ENCODE results near the gene ZSWIM1. TPM values are rescaled to one million over a fixed set of nuclear protein-coding genes. Genes with fewer than 3 reads are reported as not detected.

ZSWIM1 gene
- polyA plus RNA-seq, 1 donor (not counting 4 experiments of a cell fraction or from before 2014, with no cell fraction given) = 4.4 TPM

GRCh38 chr20:45893831-45894230 is 12.8 kb downstream of the ZSWIM1 start:
- H3K4me3 ChIP-seq (ENCODE audit: control insufficient read depth in 2 of 3, extremely low read depth in 1 of 3, insufficient read depth in 2 of 3, low read depth in 1 of 3, low read length in 3 of 3) = no peak overlapping the region
- dilution Hi-C loops (cut with MboI; ENCODE audit: extremely low pct_ligation_motif_present, low sequenced_read_pairs) = no loop called here
- peaks cover 13% of the 10 kb centered on the region for H3K4me1 ChIP-seq (ENCODE audit: control insufficient read depth, extremely low read depth, insufficient read depth, low read length)
- TF ChIP-seq EZH2 (IDR thresholded peaks at IDR 0.05; ENCODE audit: low read length) (no peak), CTCF (optimal IDR thresholded peaks at IDR 0.05 in 1 of 3, IDR thresholded peaks at IDR 0.05 in 1 of 3, conservative IDR thresholded peaks at IDR 0.05 in 1 of 3; ENCODE audit: extremely low read depth in 1 of 3, insufficient read depth in 2 of 3, low read length in 3 of 3) (no peak)
- H4K20me1 ChIP-seq (ENCODE audit: control insufficient read depth, extremely low read depth, insufficient read depth, low read length) = no peaks in the 10 kb centered on the region
- H3K36me3 ChIP-seq (ENCODE audit: control insufficient read depth in 2 of 2, extremely low read depth in 1 of 2, insufficient read depth in 2 of 2, low read length in 2 of 2) = peaks cover 11 to 24% of the 10 kb centered on the region in 2 experiments
- H3K4me2 ChIP-seq (ENCODE audit: control insufficient read depth, extremely low read depth, insufficient read depth, low read depth, low read length) = no peak overlapping the region
- DNase-seq (ENCODE audit: low read depth, low spot score) = no peak
- H3K9me1 ChIP-seq (ENCODE audit: control insufficient read depth, extremely low read depth, insufficient read depth, low read length) = no peaks in the 10 kb centered on the region
- no peaks in the 10 kb centered on the region for H3K9me3 ChIP-seq (ENCODE audit: control insufficient read depth, low read depth, low read length)
- H3K27ac ChIP-seq (ENCODE audit: control insufficient read depth, insufficient read depth, low read length) = no peak overlapping the region
- H2AFZ ChIP-seq (ENCODE audit: control insufficient read depth, low read length) = no peak overlapping the region
- no peaks in the 10 kb centered on the region for H3K27me3 ChIP-seq (ENCODE audit: control insufficient read depth, extremely low read depth, insufficient read depth, low read length)
- FAIRE-seq = no peak
- no peaks in the 10 kb centered on the region for H3K79me2 ChIP-seq (ENCODE audit: control insufficient read depth, insufficient read depth, low read length)
- no peak overlapping the region for H3K9ac ChIP-seq (ENCODE audit: control insufficient read depth, extremely low read depth, insufficient read depth, low read length)

GRCh38 chr20:45894797-45895196 is 13.8 kb downstream of the ZSWIM1 start:
- Histone ChIP-seq H3K9me3 (ENCODE audit: control insufficient read depth, low read depth, low read length) (no peaks in the 10 kb centered on the region), H3K79me2 (ENCODE audit: control insufficient read depth, insufficient read depth, low read length) (no peaks in the 10 kb centered on the region), H4K20me1 (ENCODE audit: control insufficient read depth, extremely low read depth, insufficient read depth, low read length) (no peaks in the 10 kb centered on the region), H3K27ac (ENCODE audit: control insufficient read depth, insufficient read depth, low read length) (no peak overlapping the region), H3K9ac (ENCODE audit: control insufficient read depth, extremely low read depth, insufficient read depth, low read length) (no peak overlapping the region), H3K4me1 (ENCODE audit: control insufficient read depth, extremely low read depth, insufficient read depth, low read length) (peaks cover 13% of the 10 kb centered on the region), H3K27me3 (ENCODE audit: control insufficient read depth, extremely low read depth, insufficient read depth, low read length) (no peaks in the 10 kb centered on the region), H3K4me2 (ENCODE audit: control insufficient read depth, extremely low read depth, insufficient read depth, low read depth, low read length) (no peak overlapping the region), H3K36me3 (ENCODE audit: control insufficient read depth in 2 of 2, extremely low read depth in 1 of 2, insufficient read depth in 2 of 2, low read length in 2 of 2) (peaks cover 13 to 25% of the 10 kb centered on the region in 2 experiments), H3K4me3 (ENCODE audit: control insufficient read depth in 2 of 3, extremely low read depth in 1 of 3, insufficient read depth in 2 of 3, low read depth in 1 of 3, low read length in 3 of 3) (no peak overlapping the region), H3K9me1 (ENCODE audit: control insufficient read depth, extremely low read depth, insufficient read depth, low read length) (no peaks in the 10 kb centered on the region), H2AFZ (ENCODE audit: control insufficient read depth, low read length) (no peak overlapping the region)
- TF ChIP-seq EZH2 (IDR thresholded peaks at IDR 0.05; ENCODE audit: low read length) = no peak
- no peak for TF ChIP-seq CTCF (optimal IDR thresholded peaks at IDR 0.05 in 1 of 3, IDR thresholded peaks at IDR 0.05 in 1 of 3, conservative IDR thresholded peaks at IDR 0.05 in 1 of 3; ENCODE audit: extremely low read depth in 1 of 3, insufficient read depth in 2 of 3, low read length in 3 of 3)
- DNase-seq (ENCODE audit: low read depth, low spot score) (no peak), FAIRE-seq (no peak)
- dilution Hi-C loops (cut with MboI; ENCODE audit: extremely low pct_ligation_motif_present, low sequenced_read_pairs) = no loop called here
